GM19193 (cell line): Measurements from ENCODE around the gene SLC25A29.

Experiments
- POLR2A ChIP-seq: IDR thresholded peaks from 4 replicates; pipeline ENCODE4 v1.6.1; 2011; ENCODE audit not compliant: insufficient read depth, insufficient read length; ENCODE audit errors: extremely low read depth

The SLC25A29 gene

DNA sequence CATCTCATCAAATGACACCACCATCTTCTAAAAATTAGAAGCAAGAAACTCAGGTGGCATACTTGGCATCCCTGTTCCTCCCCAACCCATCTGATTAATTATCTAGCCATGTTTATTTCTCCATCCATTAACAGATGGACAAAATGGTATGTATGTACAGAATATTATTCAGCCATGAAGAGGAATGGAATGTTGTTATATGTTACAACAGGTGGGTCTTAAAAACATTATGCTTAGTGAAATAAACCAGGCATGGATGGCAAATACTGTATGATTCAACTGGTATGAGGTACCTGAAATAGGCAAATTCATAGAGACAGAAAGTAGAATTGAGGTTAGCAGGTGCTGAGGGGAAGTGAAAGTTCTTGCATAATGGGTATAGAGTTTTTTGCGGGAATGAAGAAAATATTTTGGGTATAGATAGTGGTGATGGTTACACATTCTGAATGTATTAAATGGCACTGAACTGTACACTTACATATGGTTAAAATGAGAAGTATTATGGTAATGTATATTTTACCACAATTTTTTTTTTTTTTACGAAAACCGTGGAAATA is 49.8 kb downstream of the SLC25A29 start:
- no peak for TF ChIP-seq POLR2A

DNA sequence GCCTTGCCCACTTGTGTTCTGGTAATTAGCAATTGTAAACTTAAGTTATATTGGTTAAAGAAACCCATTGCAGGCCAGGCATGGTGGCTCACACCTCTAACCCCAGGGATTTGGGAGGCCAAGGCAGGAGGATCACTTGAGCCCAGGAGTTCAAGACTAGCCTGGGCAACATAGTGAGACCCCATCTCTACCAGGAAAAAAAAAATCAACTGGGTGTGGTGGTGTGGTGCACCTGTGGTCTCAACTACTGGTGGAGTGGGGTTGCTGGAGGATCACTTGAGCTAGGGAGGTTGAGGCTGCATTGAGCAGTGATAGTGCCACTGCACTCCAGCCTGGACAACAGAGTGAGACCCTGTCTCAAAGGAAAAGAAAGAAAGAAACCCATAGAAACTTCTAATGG is 53.6 kb downstream of the SLC25A29 start:
- TF ChIP-seq POLR2A, result no peak

DNA sequence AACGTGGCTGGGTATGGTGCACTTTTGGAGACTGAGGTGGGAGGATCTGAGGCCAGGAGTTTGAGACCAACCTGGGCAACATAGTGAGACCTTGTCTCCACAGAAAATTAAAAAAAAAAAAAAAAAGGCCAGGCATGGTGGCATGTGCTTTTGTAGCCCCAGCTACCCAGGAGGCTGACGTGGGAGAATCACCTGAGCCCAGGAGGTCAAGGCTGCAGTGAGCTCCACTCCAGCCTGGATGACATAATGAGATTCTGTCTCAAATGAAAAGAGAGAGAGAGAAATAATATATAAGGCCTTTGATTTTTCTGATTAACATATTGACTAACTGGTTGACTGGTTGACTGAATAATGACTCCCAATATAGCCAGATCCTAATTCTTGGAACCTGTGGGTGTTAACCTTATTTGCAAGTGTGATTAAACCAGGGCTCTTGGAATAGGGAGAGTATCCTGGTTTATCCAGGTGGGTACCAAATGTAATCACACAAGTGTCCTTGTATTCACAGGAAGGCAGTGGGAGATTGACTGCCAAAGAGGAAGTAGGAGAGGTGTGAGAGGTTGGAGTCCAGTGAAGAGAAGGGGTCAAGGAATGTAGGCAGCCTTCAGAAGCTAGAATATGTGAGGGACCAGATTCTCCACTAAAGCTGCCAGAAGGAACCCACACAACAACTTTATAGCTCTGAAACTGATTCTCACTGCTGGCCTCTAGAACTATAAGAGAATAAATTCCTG is 55.3 kb downstream of the SLC25A29 start:
- TF ChIP-seq POLR2A, result no peak

- no peak for TF ChIP-seq POLR2A
These were observed 59.3 kb downstream of the SLC25A29 start for GRCh38 chr14:100246809-100247428.

GRCh38 chr14:100243020-100243419 is 63.2 kb downstream of the SLC25A29 start:
- TF ChIP-seq POLR2A, result no peak

DNA sequence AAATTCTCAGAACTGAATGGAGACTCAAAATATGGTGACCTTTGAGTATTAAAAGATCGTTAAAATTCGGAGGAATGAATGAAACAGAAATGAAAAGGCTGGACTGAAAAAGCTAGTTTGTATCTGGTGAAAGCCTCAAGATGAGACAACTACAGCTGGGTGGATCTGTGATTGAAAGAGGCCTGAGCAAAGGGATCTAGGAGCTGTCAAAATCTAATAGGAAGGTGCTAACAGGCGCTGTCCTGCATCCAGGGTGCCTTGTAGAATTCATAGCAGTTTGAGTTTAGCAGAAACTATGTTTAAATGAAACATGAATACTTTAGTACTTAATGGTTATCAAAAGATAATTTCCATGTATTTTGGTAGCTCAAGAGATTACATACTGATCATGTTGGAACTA is 65.0 kb downstream of the SLC25A29 start:
- TF ChIP-seq POLR2A, result no peak
